BLaER1 treated with 17β-estradiol and CSF1 and Interleukin-3, amounts not matched to agents 10 nM and 100 nM (cell line): Measurements from ENCODE around the gene CMTM4.
"Not testable (repeated sequence)": the region's sequence is repeated elsewhere in the genome, so short reads cannot be mapped to it uniquely, and the experiment has no call there.

Experiments
- H3K27ac ChIP-seq, 11 experiments: shearing (Covaris generic); formaldehyde crosslinking; 2 replicates each; pipeline ENCODE4 v1.8.1; 2022
- H3K27me3 ChIP-seq, 11 experiments: shearing (Covaris generic); formaldehyde crosslinking; 2 replicates each; pipeline ENCODE4 v1.8.1; 2022
- H3K36me3 ChIP-seq, 11 experiments: shearing (Covaris generic); formaldehyde crosslinking; 2 replicates each; pipeline ENCODE4 v1.8.1; 2022
- H3K4me1 ChIP-seq, 10 experiments: shearing (Covaris generic); formaldehyde crosslinking; 2 replicates each; pipeline ENCODE4 v1.8.1; 2022
- H3K4me2 ChIP-seq, 11 experiments: shearing (Covaris generic); formaldehyde crosslinking; 2 replicates each; pipeline ENCODE4 v1.8.1; 2022
- H3K4me3 ChIP-seq, 10 experiments: shearing (Covaris generic); formaldehyde crosslinking; 2 replicates each; pipeline ENCODE4 v1.8.1; 2022
- H3K9ac ChIP-seq, 11 experiments: shearing (Covaris generic); formaldehyde crosslinking; 2 replicates each; pipeline ENCODE4 v1.8.1; 2022
- H3K9me3 ChIP-seq, 11 experiments: shearing (Covaris generic); formaldehyde crosslinking; replicated peaks in 1 of 11; 2 replicates each; pipeline ENCODE4 v1.8.1; 2022
- H4K20me1 ChIP-seq, 11 experiments: shearing (Covaris generic); formaldehyde crosslinking; 2 replicates each; pipeline ENCODE4 v1.8.1; 2022
- Cebpa-rat ChIP-seq, 11 experiments: shearing (Covaris generic); IDR thresholded peaks; 2 replicates each; pipeline ENCODE4 v1.8.1; 2022

CMTM4 gene

DNA sequence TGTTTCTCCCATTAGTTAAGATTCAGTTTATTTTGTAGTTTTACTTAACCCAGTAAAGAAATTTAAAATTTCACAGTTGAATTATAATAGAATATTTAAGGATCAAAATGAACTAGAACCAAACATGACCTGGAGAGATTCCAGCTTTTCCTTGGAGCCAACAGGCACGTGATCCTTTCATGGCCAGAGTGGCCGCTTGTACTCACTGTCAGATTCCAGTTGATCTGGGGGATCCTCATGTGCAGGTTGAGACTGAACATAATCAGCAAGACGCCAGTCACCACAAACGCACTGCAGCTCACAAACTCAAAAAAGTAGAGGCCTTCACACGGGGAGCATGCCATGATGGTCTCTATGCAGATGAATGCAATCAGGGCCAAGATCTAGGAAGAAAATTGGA lies 60.3 kb downstream of the CMTM4 start:
- H3K4me1 ChIP-seq, result 0 out of 20 replicates have a peak, but pooled peaks cover 0 to 4% (median 0%) of the 10 kb centered on the region in 10 experiments
- peaks cover 0 to 15% (median 0%) of the 10 kb centered on the region in 11 experiments; a peak in 3 of 22 replicates for H3K36me3 ChIP-seq
- no peak for TF ChIP-seq Cebpa-rat (IDR thresholded peaks at IDR 0.05)
- H3K4me3 ChIP-seq, result no peak overlapping the region
- no peaks in the 10 kb centered on the region for H3K9me3 ChIP-seq
- no peaks in the 10 kb centered on the region; a peak in 1 of 22 replicates for H4K20me1 ChIP-seq
- no peak overlapping the region for H3K27ac ChIP-seq
- no peak overlapping the region for H3K4me2 ChIP-seq
- no peaks in the 10 kb centered on the region for H3K27me3 ChIP-seq
- H3K9ac ChIP-seq, result no peak overlapping the region

- peaks cover 0 to 15% (median 0%) of the 10 kb centered on the region in 11 experiments; a peak in 3 of 22 replicates for H3K36me3 ChIP-seq
- no peaks in the 10 kb centered on the region for H3K9me3 ChIP-seq
- 0 out of 20 replicates have a peak, but pooled peaks cover 0 to 4% (median 0%) of the 10 kb centered on the region in 10 experiments for H3K4me1 ChIP-seq
- H3K27ac ChIP-seq, result no peak overlapping the region
- TF ChIP-seq Cebpa-rat (IDR thresholded peaks at IDR 0.05), result no peak
- no peak overlapping the region for H3K4me2 ChIP-seq
- H3K27me3 ChIP-seq, result no peaks in the 10 kb centered on the region
- no peak overlapping the region for H3K9ac ChIP-seq
- no peak overlapping the region for H3K4me3 ChIP-seq
- no peaks in the 10 kb centered on the region; a peak in 1 of 22 replicates for H4K20me1 ChIP-seq
Observed at GRCh38 chr16:66635406-66635805, 61.1 kb downstream of the CMTM4 start.

GRCh38 chr16:66634527-66635196 lies 61.9 kb downstream of the CMTM4 start:
- 0 out of 20 replicates have a peak, but pooled peaks cover 0 to 4% (median 0%) of the 10 kb centered on the region in 10 experiments for H3K4me1 ChIP-seq
- no peaks in the 10 kb centered on the region for H3K9me3 ChIP-seq
- H3K27ac ChIP-seq, result no peak overlapping the region
- no peaks in the 10 kb centered on the region for H3K27me3 ChIP-seq
- H4K20me1 ChIP-seq, result no peaks in the 10 kb centered on the region; a peak in 1 of 22 replicates
- TF ChIP-seq Cebpa-rat (IDR thresholded peaks at IDR 0.05), result no peak
- peaks cover 0 to 15% (median 0%) of the 10 kb centered on the region in 11 experiments; a peak in 3 of 22 replicates for H3K36me3 ChIP-seq
- H3K9ac ChIP-seq, result no peak overlapping the region
- no peak overlapping the region for H3K4me3 ChIP-seq
- H3K4me2 ChIP-seq, result no peak overlapping the region

DNA sequence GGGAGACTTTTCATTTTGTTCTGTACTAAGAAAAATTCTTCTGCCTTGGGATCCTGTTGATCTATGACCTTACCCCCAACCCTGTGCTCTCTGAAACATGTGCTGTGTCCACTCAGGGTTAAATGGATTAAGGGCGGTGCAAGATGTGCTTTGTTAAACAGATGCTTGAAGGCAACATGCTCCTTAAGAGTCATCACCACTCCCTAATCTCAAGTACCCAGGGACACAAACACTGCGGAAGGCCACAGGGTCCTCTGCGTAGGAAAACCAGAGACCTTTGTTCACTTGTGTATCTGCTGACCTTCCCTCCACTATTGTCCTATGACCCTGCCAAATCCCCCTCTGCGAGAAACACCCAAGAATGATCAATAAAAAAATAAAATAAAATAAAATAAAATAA lies 65.0 kb downstream of the CMTM4 start:
- peaks cover 0 to 13% (median 0%) of the 10 kb centered on the region in 11 experiments; a peak in 3 of 22 replicates for H3K36me3 ChIP-seq
- H3K4me3 ChIP-seq, H3K4me2 ChIP-seq, H3K4me1 ChIP-seq, H4K20me1 ChIP-seq, H3K9ac ChIP-seq, H3K27ac ChIP-seq, H3K27me3 ChIP-seq, H3K9me3 ChIP-seq: not testable (repeated sequence)

DNA sequence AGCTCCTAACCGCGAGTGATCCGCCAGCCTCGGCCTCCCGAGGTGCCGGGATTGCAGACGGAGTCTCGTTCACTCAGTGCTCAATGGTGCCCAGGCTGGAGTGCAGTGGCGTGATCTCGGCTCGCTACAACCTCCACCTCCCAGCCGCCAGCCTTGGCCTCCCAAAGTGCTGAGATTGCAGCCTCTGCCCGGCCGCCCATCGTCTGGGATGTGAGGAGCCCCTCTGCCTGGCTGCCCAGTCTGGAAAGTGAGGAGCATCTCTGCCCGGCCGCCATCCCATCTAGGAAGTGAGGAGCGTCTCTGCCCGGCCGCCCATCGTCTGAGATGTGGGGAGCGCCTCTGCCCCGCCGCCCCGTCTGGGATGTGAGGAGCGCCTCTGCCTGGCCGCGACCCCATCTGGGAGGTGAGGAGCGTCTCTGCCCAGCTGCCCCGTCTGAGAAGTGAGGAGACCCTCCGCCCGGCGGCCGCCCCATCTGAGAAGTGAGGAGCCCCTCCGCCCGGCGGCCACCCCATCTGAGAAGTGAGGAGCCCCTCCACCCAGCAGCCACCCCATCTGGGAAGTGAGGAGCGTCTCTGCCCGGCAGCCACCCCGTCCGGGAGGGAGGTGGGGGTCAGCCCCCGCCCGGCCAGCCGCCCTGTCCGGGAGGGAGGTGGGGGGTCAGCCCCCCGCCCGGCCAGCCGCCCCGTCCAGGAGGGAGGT lies 65.8 kb downstream of the CMTM4 start:
- not testable (repeated sequence) for H4K20me1 ChIP-seq, H3K27me3 ChIP-seq, H3K4me2 ChIP-seq, H3K4me3 ChIP-seq, H3K4me1 ChIP-seq, H3K9ac ChIP-seq, H3K9me3 ChIP-seq, H3K27ac ChIP-seq
- H3K36me3 ChIP-seq, result peaks cover 0 to 10% (median 0%) of the 10 kb centered on the region in 11 experiments; a peak in 2 of 22 replicates

DNA sequence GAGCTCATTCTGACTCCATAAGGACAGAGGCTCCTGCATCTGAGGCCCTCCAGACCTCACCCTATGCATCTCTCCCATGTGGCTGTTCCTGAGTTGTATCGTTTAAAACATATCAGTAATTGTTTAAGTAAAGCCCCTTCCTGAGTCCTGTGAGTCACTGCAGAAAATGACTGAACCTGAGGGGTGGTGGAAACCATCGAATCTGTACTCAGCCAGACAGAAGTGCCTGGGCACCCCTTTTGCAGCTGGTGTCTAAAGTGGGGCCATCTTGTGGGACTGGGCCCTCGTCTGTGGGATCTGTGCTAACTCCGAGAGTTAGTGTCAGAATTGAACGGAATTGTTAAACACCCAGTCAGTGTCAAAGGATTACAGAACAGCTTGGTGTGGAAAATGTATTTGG lies 66.7 kb downstream of the CMTM4 start:
- no peaks in the 10 kb centered on the region for H3K9me3 ChIP-seq
- H3K4me3 ChIP-seq, result no peak overlapping the region
- H4K20me1 ChIP-seq, result no peaks in the 10 kb centered on the region
- H3K4me2 ChIP-seq, result no peak overlapping the region
- no peak for TF ChIP-seq Cebpa-rat (IDR thresholded peaks at IDR 0.05)
- no peaks in the 10 kb centered on the region for H3K4me1 ChIP-seq
- no peak overlapping the region for H3K27ac ChIP-seq
- H3K27me3 ChIP-seq, result no peaks in the 10 kb centered on the region
- H3K36me3 ChIP-seq, result peaks cover 0 to 5% (median 0%) of the 10 kb centered on the region in 11 experiments; a peak in 1 of 22 replicates
- no peak overlapping the region for H3K9ac ChIP-seq

- H3K27me3 ChIP-seq, H3K4me2 ChIP-seq, H3K9me3 ChIP-seq, H4K20me1 ChIP-seq, H3K4me3 ChIP-seq, H3K4me1 ChIP-seq, H3K36me3 ChIP-seq, H3K9ac ChIP-seq, H3K27ac ChIP-seq: not testable (repeated sequence)
Observed at GRCh38 chr16:66627611-66628378, 68.7 kb downstream of the CMTM4 start.

DNA sequence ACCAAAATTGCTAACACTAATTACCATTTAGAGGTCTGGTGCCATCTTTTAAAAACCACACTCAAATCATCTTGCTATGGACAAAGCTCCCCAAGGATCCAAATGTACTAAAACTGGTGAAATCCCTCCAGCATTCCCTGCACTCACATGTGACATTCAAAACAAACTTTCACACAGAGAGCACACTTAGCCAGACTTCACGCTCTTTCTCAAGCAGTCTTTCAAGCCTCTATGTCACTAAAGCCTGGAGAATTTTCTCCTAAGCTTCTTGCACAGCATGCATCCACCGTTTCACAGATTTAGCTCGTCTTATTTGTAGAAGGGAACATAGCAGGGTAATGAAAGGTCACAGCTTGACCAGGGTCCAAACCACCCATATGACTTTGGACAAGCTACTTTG lies 72.8 kb downstream of the CMTM4 start:
- Histone ChIP-seq H3K27ac (no peak overlapping the region), H4K20me1 (no peaks in the 10 kb centered on the region), H3K9me3 (no peaks in the 10 kb centered on the region), H3K27me3 (no peaks in the 10 kb centered on the region), H3K9ac (no peak overlapping the region), H3K4me3 (no peak overlapping the region), H3K4me2 (no peak overlapping the region), H3K36me3 (peaks cover 0 to 30% (median 4%) of the 10 kb centered on the region in 11 experiments; a peak in 8 of 22 replicates), H3K4me1 (peaks cover 10 to 30% (median 18%) of the 10 kb centered on the region in 10 experiments)
- no peak for TF ChIP-seq Cebpa-rat (IDR thresholded peaks at IDR 0.05)

DNA sequence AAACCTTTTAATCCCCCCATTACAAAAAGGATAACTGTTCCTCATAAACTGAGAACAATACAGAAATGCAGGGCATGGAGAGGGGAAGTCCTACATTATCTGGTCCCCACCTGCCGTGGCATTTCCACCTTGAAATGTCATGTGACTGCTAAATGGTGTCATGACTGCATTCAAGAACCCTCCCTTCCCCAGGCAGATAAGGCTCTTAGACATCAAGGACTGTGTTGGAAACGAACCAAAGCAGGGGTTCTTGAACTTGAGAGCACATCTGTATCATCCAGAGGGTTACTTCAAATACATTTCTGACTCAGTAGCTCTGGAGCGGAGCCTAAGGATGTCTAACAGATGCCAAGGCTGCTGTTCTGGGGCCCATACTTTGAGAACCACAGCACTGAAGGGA lies 73.7 kb downstream of the CMTM4 start:
- H3K4me3 ChIP-seq, result no peak overlapping the region
- 0 out of 22 replicates have a peak overlapping the region, but pooled peaks of 1 of the 11 experiments have one; percentile 9 for H3K9ac ChIP-seq
- no peak overlapping the region for H3K27ac ChIP-seq
- H4K20me1 ChIP-seq, result no peaks in the 10 kb centered on the region
- no peak for TF ChIP-seq Cebpa-rat (IDR thresholded peaks at IDR 0.05)
- H3K27me3 ChIP-seq, result no peaks in the 10 kb centered on the region
- H3K4me2 ChIP-seq, result peak overlapping the region in 3 of 11 experiments; percentile 1 to 21 (median 14); a peak in 3 of 22 replicates
- H3K36me3 ChIP-seq, result peaks cover 0 to 33% (median 4%) of the 10 kb centered on the region in 11 experiments; a peak in 9 of 22 replicates
- peaks cover 10 to 33% (median 20%) of the 10 kb centered on the region in 10 experiments for H3K4me1 ChIP-seq
- no peaks in the 10 kb centered on the region for H3K9me3 ChIP-seq
